ENCODE measurements around the gene ANKUB1.

DNA sequence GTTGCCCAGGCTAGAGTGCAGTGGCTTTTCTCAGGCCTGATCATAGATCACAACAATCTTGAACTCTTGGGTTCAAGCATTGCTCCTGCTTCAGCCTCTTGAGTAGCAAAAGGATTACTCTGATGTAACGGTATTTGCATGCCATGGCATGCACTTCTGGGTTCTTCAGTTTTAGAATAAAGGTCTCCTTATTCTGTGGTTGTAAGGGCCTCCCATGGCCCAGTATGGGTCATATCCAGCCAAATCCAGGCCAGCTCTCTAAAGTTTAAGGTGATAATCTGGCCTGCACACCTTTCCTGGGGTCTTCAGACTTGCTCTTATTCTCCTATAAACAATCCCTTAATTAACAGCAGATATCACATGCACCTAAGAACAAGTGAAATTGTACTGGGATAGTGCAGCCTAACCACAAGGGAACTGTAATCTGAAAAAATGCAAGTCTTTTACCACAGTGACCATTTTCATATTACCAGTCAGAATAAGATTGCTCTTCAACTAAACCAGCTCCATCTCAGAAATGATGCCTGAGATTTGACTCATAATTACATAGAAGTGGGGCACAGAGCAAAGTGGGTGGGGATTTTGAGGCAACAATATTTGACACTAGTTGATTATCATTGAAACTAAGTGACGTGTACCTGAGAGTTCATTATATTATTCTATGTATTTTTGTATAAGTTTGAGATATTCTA is 65.5 kb downstream of the ANKUB1 start:
- TF ChIP-seq, protein P1, sequence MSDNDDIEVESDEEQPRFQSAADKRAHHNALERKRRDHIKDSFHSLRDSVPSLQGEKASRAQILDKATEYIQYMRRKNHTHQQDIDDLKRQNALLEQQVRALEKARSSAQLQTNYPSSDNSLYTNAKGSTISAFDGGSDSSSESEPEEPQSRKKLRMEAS (IDR thresholded peaks at IDR 0.05) = no peak
- TF ChIP-seq, protein P2, sequence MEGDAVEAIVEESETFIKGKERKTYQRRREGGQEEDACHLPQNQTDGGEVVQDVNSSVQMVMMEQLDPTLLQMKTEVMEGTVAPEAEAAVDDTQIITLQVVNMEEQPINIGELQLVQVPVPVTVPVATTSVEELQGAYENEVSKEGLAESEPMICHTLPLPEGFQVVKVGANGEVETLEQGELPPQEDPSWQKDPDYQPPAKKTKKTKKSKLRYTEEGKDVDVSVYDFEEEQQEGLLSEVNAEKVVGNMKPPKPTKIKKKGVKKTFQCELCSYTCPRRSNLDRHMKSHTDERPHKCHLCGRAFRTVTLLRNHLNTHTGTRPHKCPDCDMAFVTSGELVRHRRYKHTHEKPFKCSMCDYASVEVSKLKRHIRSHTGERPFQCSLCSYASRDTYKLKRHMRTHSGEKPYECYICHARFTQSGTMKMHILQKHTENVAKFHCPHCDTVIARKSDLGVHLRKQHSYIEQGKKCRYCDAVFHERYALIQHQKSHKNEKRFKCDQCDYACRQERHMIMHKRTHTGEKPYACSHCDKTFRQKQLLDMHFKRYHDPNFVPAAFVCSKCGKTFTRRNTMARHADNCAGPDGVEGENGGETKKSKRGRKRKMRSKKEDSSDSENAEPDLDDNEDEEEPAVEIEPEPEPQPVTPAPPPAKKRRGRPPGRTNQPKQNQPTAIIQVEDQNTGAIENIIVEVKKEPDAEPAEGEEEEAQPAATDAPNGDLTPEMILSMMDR (IDR thresholded peaks at IDR 0.05; ENCODE audit: low read depth, low read length, missing input control) = no peak
- TF ChIP-seq YY1 (IDR thresholded peaks at IDR 0.05) = no peak
- no peak for TF ChIP-seq RXRA (IDR thresholded peaks at IDR 0.05)
- TF ChIP-seq, protein P3, sequence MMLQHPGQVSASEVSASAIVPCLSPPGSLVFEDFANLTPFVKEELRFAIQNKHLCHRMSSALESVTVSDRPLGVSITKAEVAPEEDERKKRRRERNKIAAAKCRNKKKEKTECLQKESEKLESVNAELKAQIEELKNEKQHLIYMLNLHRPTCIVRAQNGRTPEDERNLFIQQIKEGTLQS (IDR thresholded peaks at IDR 0.05) = no peak
- no peak for TF ChIP-seq TAF1 (conservative IDR thresholded peaks at IDR 0.05)
- TF ChIP-seq GABPA (IDR thresholded peaks at IDR 0.05 in 1 of 2, conservative IDR thresholded peaks at IDR 0.05 in 1 of 2) = no peak
- TF ChIP-seq HNF4G (IDR thresholded peaks at IDR 0.05) = no peak
- TF ChIP-seq, protein P4, sequence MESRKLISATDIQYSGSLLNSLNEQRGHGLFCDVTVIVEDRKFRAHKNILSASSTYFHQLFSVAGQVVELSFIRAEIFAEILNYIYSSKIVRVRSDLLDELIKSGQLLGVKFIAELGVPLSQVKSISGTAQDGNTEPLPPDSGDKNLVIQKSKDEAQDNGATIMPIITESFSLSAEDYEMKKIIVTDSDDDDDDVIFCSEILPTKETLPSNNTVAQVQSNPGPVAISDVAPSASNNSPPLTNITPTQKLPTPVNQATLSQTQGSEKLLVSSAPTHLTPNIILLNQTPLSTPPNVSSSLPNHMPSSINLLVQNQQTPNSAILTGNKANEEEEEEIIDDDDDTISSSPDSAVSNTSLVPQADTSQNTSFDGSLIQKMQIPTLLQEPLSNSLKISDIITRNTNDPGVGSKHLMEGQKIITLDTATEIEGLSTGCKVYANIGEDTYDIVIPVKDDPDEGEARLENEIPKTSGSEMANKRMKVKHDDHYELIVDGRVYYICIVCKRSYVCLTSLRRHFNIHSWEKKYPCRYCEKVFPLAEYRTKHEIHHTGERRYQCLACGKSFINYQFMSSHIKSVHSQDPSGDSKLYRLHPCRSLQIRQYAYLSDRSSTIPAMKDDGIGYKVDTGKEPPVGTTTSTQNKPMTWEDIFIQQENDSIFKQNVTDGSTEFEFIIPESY (IDR thresholded peaks at IDR 0.05) = no peak
- TF ChIP-seq JUND (IDR thresholded peaks at IDR 0.05) = no peak
- TF ChIP-seq, protein P5, sequence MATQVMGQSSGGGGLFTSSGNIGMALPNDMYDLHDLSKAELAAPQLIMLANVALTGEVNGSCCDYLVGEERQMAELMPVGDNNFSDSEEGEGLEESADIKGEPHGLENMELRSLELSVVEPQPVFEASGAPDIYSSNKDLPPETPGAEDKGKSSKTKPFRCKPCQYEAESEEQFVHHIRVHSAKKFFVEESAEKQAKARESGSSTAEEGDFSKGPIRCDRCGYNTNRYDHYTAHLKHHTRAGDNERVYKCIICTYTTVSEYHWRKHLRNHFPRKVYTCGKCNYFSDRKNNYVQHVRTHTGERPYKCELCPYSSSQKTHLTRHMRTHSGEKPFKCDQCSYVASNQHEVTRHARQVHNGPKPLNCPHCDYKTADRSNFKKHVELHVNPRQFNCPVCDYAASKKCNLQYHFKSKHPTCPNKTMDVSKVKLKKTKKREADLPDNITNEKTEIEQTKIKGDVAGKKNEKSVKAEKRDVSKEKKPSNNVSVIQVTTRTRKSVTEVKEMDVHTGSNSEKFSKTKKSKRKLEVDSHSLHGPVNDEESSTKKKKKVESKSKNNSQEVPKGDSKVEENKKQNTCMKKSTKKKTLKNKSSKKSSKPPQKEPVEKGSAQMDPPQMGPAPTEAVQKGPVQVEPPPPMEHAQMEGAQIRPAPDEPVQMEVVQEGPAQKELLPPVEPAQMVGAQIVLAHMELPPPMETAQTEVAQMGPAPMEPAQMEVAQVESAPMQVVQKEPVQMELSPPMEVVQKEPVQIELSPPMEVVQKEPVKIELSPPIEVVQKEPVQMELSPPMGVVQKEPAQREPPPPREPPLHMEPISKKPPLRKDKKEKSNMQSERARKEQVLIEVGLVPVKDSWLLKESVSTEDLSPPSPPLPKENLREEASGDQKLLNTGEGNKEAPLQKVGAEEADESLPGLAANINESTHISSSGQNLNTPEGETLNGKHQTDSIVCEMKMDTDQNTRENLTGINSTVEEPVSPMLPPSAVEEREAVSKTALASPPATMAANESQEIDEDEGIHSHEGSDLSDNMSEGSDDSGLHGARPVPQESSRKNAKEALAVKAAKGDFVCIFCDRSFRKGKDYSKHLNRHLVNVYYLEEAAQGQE (IDR thresholded peaks at IDR 0.05) = no peak
- no peak for TF ChIP-seq SP1 (IDR thresholded peaks at IDR 0.05)
- TF ChIP-seq EGR1 (IDR thresholded peaks at IDR 0.05; ENCODE audit: low read depth in 2 of 2) = no peak

Measured in liver (tissue), 3 donors.